ENCODE measurements around the gene COG1.
A peak's percentile ranks its signal among the peaks of the same experiment; 100 is the strongest.

Gene COG1

GRCh38 chr17:73172252-73172651, 20.6 kb upstream of the COG1 start:
- DNase-seq = no peak

- DNase-seq = no peak
These were observed 18.7 kb upstream of the COG1 start for GRCh38 chr17:73174126-73174525.

- no peak for DNase-seq
These were observed 16.8 kb upstream of the COG1 start for GRCh38 chr17:73175962-73176565.

GRCh38 chr17:73179387-73179786, 13.5 kb upstream of the COG1 start:
- no peak for DNase-seq

- DNase-seq = no peak
These were observed 13.0 kb upstream of the COG1 start for GRCh38 chr17:73179878-73180277.

GRCh38 chr17:73182616-73183310, 10.1 kb upstream of the COG1 start:
- no peak for DNase-seq

- peak; percentile 32 to 58 (median 46) for DNase-seq
These were observed 8.5 kb upstream of the COG1 start for GRCh38 chr17:73184136-73184993.

- DNase-seq = no peak
These were observed 6.4 kb upstream of the COG1 start for GRCh38 chr17:73186283-73187050.

- no peak for DNase-seq
These were observed 5.6 kb upstream of the COG1 start for GRCh38 chr17:73187203-73187769.

- no peak for DNase-seq
These were observed 4.8 kb upstream of the COG1 start for GRCh38 chr17:73188011-73188410.

- DNase-seq = peak; percentile 65 to 85 (median 83)
These were observed 3.3 kb upstream of the COG1 start for GRCh38 chr17:73189417-73190099.

- DNase-seq = peak; percentile 75 to 82 (median 80)
These were observed 1.2 kb upstream of the COG1 start for GRCh38 chr17:73191443-73192205.

GRCh38 chr17:73192206-73192893, 505 bp upstream of the COG1 start:
- peak; percentile 82 to 92 (median 88) for DNase-seq

- DNase-seq = peak in 1 of 4 experiments; percentile 10
These were observed 1.8 kb downstream of the COG1 start for GRCh38 chr17:73194514-73195222.

- DNase-seq = no peak
These were observed 3.6 kb downstream of the COG1 start for GRCh38 chr17:73196500-73196899.

GRCh38 chr17:73197161-73197560, 4.3 kb downstream of the COG1 start:
- no peak for DNase-seq

GRCh38 chr17:73198201-73198929, 5.5 kb downstream of the COG1 start:
- DNase-seq = no peak

GRCh38 chr17:73198930-73199260, 6.0 kb downstream of the COG1 start:
- no peak for DNase-seq

- DNase-seq = no peak
These were observed 7.0 kb downstream of the COG1 start for GRCh38 chr17:73199751-73200317.

Measured in suppressor macrophage (primary cell).